Measurements from ENCODE around the gene TALDO1. TPM values are rescaled to one million over a fixed set of nuclear protein-coding genes. Genes with fewer than 3 reads are reported as not detected.

Gene TALDO1
- total and polyA plus RNA-seq, 2 of the 8 experiments (the other 6 are each of a cell fraction or from before 2014, with no cell fraction given) = 265 to 308 TPM

DNA sequence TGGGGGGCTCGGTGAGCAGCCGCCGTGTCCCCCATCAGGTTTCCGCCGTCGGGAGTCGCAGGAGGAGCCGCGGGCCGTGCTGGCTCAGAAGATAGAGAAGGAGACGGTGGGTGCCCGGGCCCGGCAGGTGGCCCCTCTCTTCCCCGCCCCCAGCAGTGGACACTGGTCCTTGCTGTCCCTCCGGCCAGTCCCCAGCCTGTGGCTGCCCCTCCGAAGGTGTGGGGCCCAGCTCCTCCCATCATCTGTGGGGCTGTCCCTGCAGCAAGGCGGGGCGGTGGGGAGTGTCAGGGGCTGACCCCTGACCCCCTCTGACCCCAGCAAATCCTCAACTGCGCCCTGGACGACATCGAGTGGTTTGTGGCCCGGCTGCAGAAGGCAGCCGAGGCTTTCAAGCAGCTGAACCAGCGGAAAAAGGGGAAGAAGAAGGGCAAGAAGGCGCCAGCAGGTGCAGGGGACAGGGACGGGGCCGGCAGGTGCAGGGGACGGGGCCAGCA, 26.0 kb upstream of the TALDO1 start (continued):
- TF ChIP-seq YY1 (IDR thresholded peaks at IDR 0.05; ENCODE audit: low read depth, low read length) = no peak
- no peak for TF ChIP-seq NANOG (IDR thresholded peaks at IDR 0.05; ENCODE audit: insufficient read depth, low read depth, low read length, poor library complexity, severe bottlenecking)
- no peak for TF ChIP-seq SRF (IDR thresholded peaks at IDR 0.05; ENCODE audit: low read depth, low read length)
- no peak for TF ChIP-seq CEBPB (IDR thresholded peaks at IDR 0.05; ENCODE audit: low read depth, low read length)

Measured in H1 (cell line).